Central memory CD8-positive, alpha-beta T cell (primary cell): Measurements from ENCODE around the gene ERG28.
A peak's percentile ranks its signal among the peaks of the same experiment; 100 is the strongest.

Experiments
- ATAC-seq: fragments of 150-1000 bp; cut with Tn5 transposase; replicated peaks from 2 replicates; pipeline ENCODE4 v1.10.0; 2022; ENCODE audit warnings: mild to moderate bottlenecking, moderate FRiP score, moderate number of reproducible peaks; ENCODE audit not compliant: poor library complexity, severe bottlenecking; ENCODE audit errors: extremely low read depth
- DNase-seq, 2 donors: peaks; one replicate each; pipeline ENCODE4 v3.0.0; 2021; ENCODE audit warnings: low spot score in 2 of 2
- H3K27ac Mint-ChIP-seq: one replicate; pipeline ENCODE4 v1.8.0; 2022; ENCODE audit warnings: low read depth, mild to moderate bottlenecking, moderate library complexity, mixed read lengths
- H3K27me3 Mint-ChIP-seq: one replicate; pipeline ENCODE4 v1.8.0; 2022; ENCODE audit warnings: mixed read lengths
- H3K36me3 Mint-ChIP-seq: one replicate; pipeline ENCODE4 v1.8.0; 2022; ENCODE audit warnings: mild to moderate bottlenecking, moderate library complexity, mixed read lengths; ENCODE audit not compliant: insufficient read depth
- H3K4me1 Mint-ChIP-seq: one replicate; pipeline ENCODE4 v1.8.0; 2022; ENCODE audit warnings: mixed read lengths
- H3K4me3 Mint-ChIP-seq: one replicate; pipeline ENCODE4 v1.8.0; 2022; ENCODE audit warnings: mild to moderate bottlenecking, moderate library complexity, mixed read lengths
- H3K9me3 Mint-ChIP-seq: one replicate; pipeline ENCODE4 v1.8.0; 2022; ENCODE audit warnings: mixed read lengths

Gene ERG28

GRCh38 chr14:75689012-75689411 is 28.3 kb upstream of the ERG28 start:
- Mint-ChIP-seq H3K27ac (no peak overlapping the region), H3K36me3 (peaks cover 18% of the 10 kb centered on the region), H3K4me3 (no peak overlapping the region), H3K4me1 (no peaks in the 10 kb centered on the region), H3K9me3 (no peaks in the 10 kb centered on the region), H3K27me3 (no peaks in the 10 kb centered on the region)
- no peak for DNase-seq
- no peak for ATAC-seq

- no peaks in the 10 kb centered on the region for H3K27me3 Mint-ChIP-seq
- H3K9me3 Mint-ChIP-seq = no peaks in the 10 kb centered on the region
- ATAC-seq (no peak), DNase-seq (no peak)
- no peak overlapping the region for H3K4me3 Mint-ChIP-seq
- H3K4me1 Mint-ChIP-seq = no peaks in the 10 kb centered on the region
- peaks cover 32% of the 10 kb centered on the region for H3K36me3 Mint-ChIP-seq
- H3K27ac Mint-ChIP-seq = no peak overlapping the region
These were observed 25.2 kb upstream of the ERG28 start for GRCh38 chr14:75685910-75686309.

- H3K4me3 Mint-ChIP-seq = no peak overlapping the region
- H3K27ac Mint-ChIP-seq = no peak overlapping the region
- peaks cover 9% of the 10 kb centered on the region for H3K36me3 Mint-ChIP-seq
- no peaks in the 10 kb centered on the region for H3K27me3 Mint-ChIP-seq
- no peak for ATAC-seq
- H3K9me3 Mint-ChIP-seq = no peaks in the 10 kb centered on the region
- H3K4me1 Mint-ChIP-seq = peaks cover 12% of the 10 kb centered on the region
- DNase-seq = no peak
These were observed 14.7 kb upstream of the ERG28 start for GRCh38 chr14:75675265-75675960.

GRCh38 chr14:75673345-75674035 is 12.8 kb upstream of the ERG28 start:
- ATAC-seq = no peak
- Mint-ChIP-seq H3K9me3 (no peaks in the 10 kb centered on the region), H3K4me1 (peaks cover 12% of the 10 kb centered on the region), H3K27me3 (no peaks in the 10 kb centered on the region), H3K4me3 (no peak overlapping the region), H3K36me3 (peaks cover 17% of the 10 kb centered on the region), H3K27ac (peak overlapping the region; percentile 9)
- DNase-seq = no peak

- no peak overlapping the region for H3K4me3 Mint-ChIP-seq
- no peaks in the 10 kb centered on the region for H3K27me3 Mint-ChIP-seq
- peaks cover 12% of the 10 kb centered on the region for H3K4me1 Mint-ChIP-seq
- DNase-seq = no peak
- peak overlapping the region; percentile 9 for H3K27ac Mint-ChIP-seq
- H3K9me3 Mint-ChIP-seq = no peaks in the 10 kb centered on the region
- H3K36me3 Mint-ChIP-seq = peaks cover 19% of the 10 kb centered on the region
- ATAC-seq = no peak
These were observed 12.0 kb upstream of the ERG28 start for GRCh38 chr14:75672605-75673192.

- Mint-ChIP-seq H3K4me3 (no peak overlapping the region), H3K36me3 (peaks cover 20% of the 10 kb centered on the region), H3K9me3 (no peaks in the 10 kb centered on the region), H3K4me1 (no peaks in the 10 kb centered on the region), H3K27me3 (no peaks in the 10 kb centered on the region), H3K27ac (no peak overlapping the region)
- no peak for ATAC-seq
- no peak for DNase-seq
These were observed 6.6 kb upstream of the ERG28 start for GRCh38 chr14:75667099-75667765.

GRCh38 chr14:75662966-75663365 is 2.3 kb upstream of the ERG28 start:
- ATAC-seq = no peak
- DNase-seq = no peak
- no peaks in the 10 kb centered on the region for H3K9me3 Mint-ChIP-seq
- no peak overlapping the region for H3K27ac Mint-ChIP-seq
- peaks cover 28% of the 10 kb centered on the region for H3K4me1 Mint-ChIP-seq
- H3K27me3 Mint-ChIP-seq = no peaks in the 10 kb centered on the region
- H3K4me3 Mint-ChIP-seq = peak overlapping the region; percentile 2
- peaks cover 16% of the 10 kb centered on the region for H3K36me3 Mint-ChIP-seq

GRCh38 chr14:75661499-75661814 is 781 bp upstream of the ERG28 start:
- H3K27ac Mint-ChIP-seq = peak overlapping the region; percentile 98
- H3K9me3 Mint-ChIP-seq = no peaks in the 10 kb centered on the region
- DNase-seq = no peak
- peak overlapping the region; percentile 92 for H3K4me3 Mint-ChIP-seq
- peaks cover 16% of the 10 kb centered on the region for H3K36me3 Mint-ChIP-seq
- ATAC-seq = no peak
- no peaks in the 10 kb centered on the region for H3K27me3 Mint-ChIP-seq
- H3K4me1 Mint-ChIP-seq = peaks cover 28% of the 10 kb centered on the region

- ATAC-seq = no peak
These were observed 442 bp downstream of the ERG28 start for GRCh38 chr14:75660238-75660629.

GRCh38 chr14:75658957-75659356 is 1.7 kb downstream of the ERG28 start:
- ATAC-seq (no peak), DNase-seq (no peak)
- peak overlapping the region; percentile 68 for H3K27ac Mint-ChIP-seq
- H3K4me1 Mint-ChIP-seq = peaks cover 28% of the 10 kb centered on the region
- no peaks in the 10 kb centered on the region for H3K27me3 Mint-ChIP-seq
- peaks cover 23% of the 10 kb centered on the region for H3K36me3 Mint-ChIP-seq
- no peaks in the 10 kb centered on the region for H3K9me3 Mint-ChIP-seq
- no peak overlapping the region for H3K4me3 Mint-ChIP-seq

More at GRCh38 chr14:75660238-75660629, 442 bp downstream of the ERG28 start:
- Mint-ChIP-seq H3K27me3 (no peaks in the 10 kb centered on the region), H3K36me3 (peaks cover 19% of the 10 kb centered on the region), H3K9me3 (no peaks in the 10 kb centered on the region), H3K4me1 (peaks cover 28% of the 10 kb centered on the region), H3K4me3 (peak overlapping the region; percentile 92), H3K27ac (peak overlapping the region; percentile 98)
- no peak for DNase-seq

GRCh38 chr14:75657331-75657730 is 3.3 kb downstream of the ERG28 start:
- Mint-ChIP-seq H3K9me3 (no peaks in the 10 kb centered on the region), H3K4me1 (peaks cover 28% of the 10 kb centered on the region), H3K27ac (no peak overlapping the region), H3K36me3 (peaks cover 32% of the 10 kb centered on the region), H3K4me3 (no peak overlapping the region), H3K27me3 (no peaks in the 10 kb centered on the region)
- ATAC-seq = no peak
- DNase-seq = no peak

GRCh38 chr14:75655235-75655634 is 5.4 kb downstream of the ERG28 start:
- peaks cover 36% of the 10 kb centered on the region for H3K36me3 Mint-ChIP-seq
- ATAC-seq = no peak
- H3K4me3 Mint-ChIP-seq = no peak overlapping the region
- DNase-seq = no peak
- H3K9me3 Mint-ChIP-seq = no peaks in the 10 kb centered on the region
- H3K4me1 Mint-ChIP-seq = peaks cover 14% of the 10 kb centered on the region
- no peak overlapping the region for H3K27ac Mint-ChIP-seq
- no peaks in the 10 kb centered on the region for H3K27me3 Mint-ChIP-seq
